Effector memory CD4-positive, alpha-beta T cell (primary cell): ENCODE data around the gene REXO4.

Experiments
- DNase-seq, 3 donors: peaks; one replicate each; pipeline ENCODE4 v3.0.0-alpha.2; 2020
- H3K27ac ChIP-seq: 2 replicates; pipeline ENCODE4 v1.7.0; 2013; ENCODE audit warnings: mild to moderate bottlenecking, low read length, moderate library complexity; ENCODE audit not compliant: insufficient read depth, poor library complexity, severe bottlenecking
- H3K27me3 ChIP-seq: replicated peaks from 2 replicates; pipeline ENCODE4 v1.7.0; 2013; ENCODE audit warnings: mild to moderate bottlenecking, low read length; ENCODE audit not compliant: insufficient read depth, control insufficient read depth, poor library complexity, severe bottlenecking
- H3K36me3 ChIP-seq: 2 replicates; pipeline ENCODE4 v1.7.0; 2013; ENCODE audit warnings: mild to moderate bottlenecking, low read length, moderate library complexity; ENCODE audit not compliant: control insufficient read depth, insufficient read depth
- H3K4me1 ChIP-seq: 2 replicates; pipeline ENCODE4 v1.7.0; 2013; ENCODE audit warnings: low read length, mild to moderate bottlenecking; ENCODE audit not compliant: control insufficient read depth, insufficient read depth, poor library complexity, severe bottlenecking
- H3K4me3 ChIP-seq: 2 replicates; pipeline ENCODE4 v1.7.0; 2013; ENCODE audit warnings: low read length, low read depth, mild to moderate bottlenecking; ENCODE audit not compliant: insufficient read depth, poor library complexity, severe bottlenecking
- H3K9me3 ChIP-seq: 2 replicates; pipeline ENCODE4 v1.7.0; 2013; ENCODE audit warnings: mild to moderate bottlenecking, low read length, moderate library complexity; ENCODE audit not compliant: control insufficient read depth

The REXO4 gene

DNA sequence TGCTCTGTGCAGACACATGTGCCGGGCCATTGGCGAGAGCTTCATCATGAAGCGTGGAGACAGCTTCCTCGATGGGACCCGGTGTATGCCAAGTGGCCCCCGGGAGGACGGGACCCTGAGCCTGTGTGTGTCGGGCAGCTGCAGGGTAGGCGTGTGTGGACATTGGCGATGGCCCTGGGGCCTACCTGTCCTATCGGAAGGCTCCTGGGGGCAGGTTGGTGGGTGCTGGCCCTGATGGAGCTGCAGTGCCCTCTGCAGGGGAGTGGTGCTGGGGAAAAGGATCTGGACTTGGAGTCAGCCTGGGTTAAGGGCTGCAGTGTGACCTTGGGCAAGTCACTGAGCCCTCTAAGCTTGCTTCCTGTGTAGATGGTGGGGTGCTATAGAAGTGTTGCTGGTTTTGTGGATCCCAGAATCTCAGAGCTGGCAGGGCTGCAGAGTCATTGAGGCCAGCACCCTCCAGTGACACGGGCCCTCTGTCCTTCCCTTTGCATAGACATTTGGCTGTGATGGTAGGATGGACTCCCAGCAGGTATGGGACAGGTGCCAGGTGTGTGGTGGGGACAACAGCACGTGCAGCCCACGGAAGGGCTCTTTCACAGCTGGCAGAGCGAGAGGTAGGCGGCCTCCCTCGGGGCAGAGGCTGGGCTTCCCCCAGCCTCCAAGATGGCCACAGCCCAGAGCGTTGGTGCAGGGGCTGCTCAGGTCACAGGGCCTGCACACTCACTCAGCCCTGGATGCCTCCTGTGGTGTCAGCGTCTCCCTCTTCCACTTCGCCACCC lies 20.1 kb upstream of the REXO4 start:
- H3K4me3 ChIP-seq: no peak overlapping the region
- H3K27ac ChIP-seq: no peak overlapping the region
- no peak for DNase-seq
- no peaks in the 10 kb centered on the region for H3K9me3 ChIP-seq
- no peaks in the 10 kb centered on the region for H3K27me3 ChIP-seq
- no peaks in the 10 kb centered on the region for H3K36me3 ChIP-seq
- H3K4me1 ChIP-seq: no peaks in the 10 kb centered on the region

DNA sequence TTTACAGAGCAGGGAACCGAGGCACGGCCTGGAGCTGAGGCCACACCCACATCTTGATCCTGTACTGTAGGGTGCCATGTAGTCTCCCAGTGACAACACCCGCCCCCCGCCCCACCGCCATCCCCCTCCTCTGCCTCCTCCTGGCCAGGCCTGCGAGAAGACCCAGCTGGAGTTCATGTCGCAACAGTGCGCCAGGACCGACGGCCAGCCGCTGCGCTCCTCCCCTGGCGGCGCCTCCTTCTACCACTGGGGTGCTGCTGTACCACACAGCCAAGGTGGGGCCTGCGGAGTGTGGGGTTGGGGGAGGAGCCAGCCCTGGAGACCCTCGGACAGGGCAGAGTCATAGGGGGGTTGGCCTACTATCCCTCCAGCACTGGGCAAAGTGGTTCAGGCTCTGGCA lies 18.9 kb upstream of the REXO4 start:
- H3K27ac ChIP-seq: no peak overlapping the region
- H3K4me1 ChIP-seq: no peaks in the 10 kb centered on the region
- H3K27me3 ChIP-seq: no peaks in the 10 kb centered on the region

DNA sequence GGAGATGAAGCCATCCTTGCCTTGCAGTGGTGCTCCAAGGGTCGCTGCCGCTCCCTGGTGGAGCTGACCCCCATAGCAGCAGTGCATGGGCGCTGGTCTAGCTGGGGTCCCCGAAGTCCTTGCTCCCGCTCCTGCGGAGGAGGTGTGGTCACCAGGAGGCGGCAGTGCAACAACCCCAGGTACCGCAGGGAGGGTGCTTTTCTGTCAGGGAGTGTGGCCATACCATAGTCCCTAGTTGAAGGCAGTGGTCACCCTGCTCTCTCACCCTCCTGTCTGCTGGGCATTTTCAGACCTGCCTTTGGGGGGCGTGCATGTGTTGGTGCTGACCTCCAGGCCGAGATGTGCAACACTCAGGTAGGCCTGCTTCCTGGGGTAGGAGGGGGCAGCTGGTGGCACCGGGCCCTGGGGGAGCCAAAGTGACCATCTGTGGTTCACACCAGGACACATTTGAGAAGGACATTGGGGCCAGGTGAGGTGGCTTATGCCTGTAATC lies 15.6 kb upstream of the REXO4 start:
- H3K36me3 ChIP-seq: no peaks in the 10 kb centered on the region
- H3K4me1 ChIP-seq: no peaks in the 10 kb centered on the region
- no peak overlapping the region for H3K4me3 ChIP-seq
- H3K27ac ChIP-seq: no peak overlapping the region
- H3K9me3 ChIP-seq: no peaks in the 10 kb centered on the region
- no peak for DNase-seq
- no peaks in the 10 kb centered on the region for H3K27me3 ChIP-seq

More for the DNA sequence above, 18.9 kb upstream of the REXO4 start:
- no peak for DNase-seq
- H3K4me3 ChIP-seq: no peak overlapping the region
- H3K9me3 ChIP-seq: no peaks in the 10 kb centered on the region
- no peaks in the 10 kb centered on the region for H3K36me3 ChIP-seq

DNA sequence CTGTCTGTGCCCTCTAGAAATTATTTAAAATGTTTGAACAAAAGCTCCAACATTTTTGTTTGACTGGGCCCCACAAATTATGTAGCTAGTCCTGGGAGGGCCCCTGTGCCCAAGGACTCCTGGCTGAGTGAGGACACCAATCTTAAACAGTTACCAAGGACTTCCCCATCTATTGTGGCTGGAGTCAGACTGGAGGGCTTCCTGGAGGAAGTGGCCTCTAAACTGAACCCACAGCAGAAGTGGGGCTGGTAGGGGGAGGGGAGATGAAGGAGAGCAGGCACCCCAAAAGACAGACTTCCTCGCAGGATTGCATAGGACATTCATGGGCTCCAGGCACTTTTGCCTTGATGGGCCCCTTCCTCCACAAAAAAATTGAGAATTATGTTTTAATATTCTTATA lies 12.4 kb upstream of the REXO4 start:
- Histone ChIP-seq H3K4me3 (no peak overlapping the region), H3K36me3 (no peaks in the 10 kb centered on the region), H3K4me1 (peaks cover 4% of the 10 kb centered on the region), H3K9me3 (no peaks in the 10 kb centered on the region), H3K27ac (no peak overlapping the region), H3K27me3 (peaks cover 4% of the 10 kb centered on the region)
- DNase-seq: no peak

DNA sequence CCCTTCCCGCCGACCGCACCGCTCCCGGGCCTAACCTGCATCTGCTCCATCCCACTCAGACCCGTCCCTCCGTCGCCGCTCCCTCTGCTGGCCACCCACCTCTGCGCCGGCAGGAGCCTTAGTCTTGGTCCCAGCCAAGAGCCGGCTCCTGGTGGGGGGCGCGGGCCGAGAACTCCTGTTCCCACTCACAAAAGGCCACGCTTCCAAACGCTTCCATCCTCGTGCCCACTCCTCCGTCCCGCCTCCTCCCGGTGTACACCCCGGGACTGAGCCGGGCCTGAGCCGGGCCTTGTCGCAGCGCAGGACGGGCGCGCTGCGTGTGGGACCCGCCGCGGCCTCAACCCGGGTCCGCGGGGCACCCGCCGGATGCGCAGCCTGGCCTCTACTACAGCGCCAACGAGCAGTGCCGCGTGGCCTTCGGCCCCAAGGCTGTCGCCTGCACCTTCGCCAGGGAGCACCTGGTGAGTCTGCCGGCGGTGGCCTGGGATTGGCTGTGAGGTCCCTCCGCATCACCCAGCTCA lies 11.9 kb upstream of the REXO4 start:
- no peaks in the 10 kb centered on the region for H3K36me3 ChIP-seq
- no peak overlapping the region for H3K27ac ChIP-seq
- H3K4me1 ChIP-seq: peaks cover 4% of the 10 kb centered on the region
- DNase-seq: no peak
- H3K27me3 ChIP-seq: peaks cover 4% of the 10 kb centered on the region
- no peaks in the 10 kb centered on the region for H3K9me3 ChIP-seq
- H3K4me3 ChIP-seq: no peak overlapping the region

DNA sequence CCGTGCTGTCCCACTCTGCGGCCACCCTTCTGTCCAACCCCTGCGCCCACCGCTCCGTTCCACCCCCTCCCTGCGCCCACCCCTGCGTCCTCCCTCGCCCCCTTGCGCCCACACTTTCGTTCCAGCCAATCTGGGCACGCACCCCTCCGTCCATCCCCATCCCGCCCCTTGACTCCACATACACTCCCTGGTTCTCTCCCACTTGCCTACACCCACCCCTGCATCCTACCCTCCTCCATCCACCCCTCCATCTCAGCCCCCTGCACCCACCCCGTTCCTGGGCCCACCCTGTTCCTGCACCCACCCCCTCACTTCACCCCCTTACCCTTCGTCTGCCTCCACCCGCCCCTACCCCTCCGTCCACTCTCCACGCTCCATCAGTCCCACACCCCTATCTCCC lies 11.4 kb upstream of the REXO4 start:
- no peak overlapping the region for H3K27ac ChIP-seq
- no peaks in the 10 kb centered on the region for H3K9me3 ChIP-seq
- H3K4me3 ChIP-seq: no peak overlapping the region
- H3K27me3 ChIP-seq: peaks cover 4% of the 10 kb centered on the region
- H3K4me1 ChIP-seq: peaks cover 4% of the 10 kb centered on the region
- no peak for DNase-seq
- no peaks in the 10 kb centered on the region for H3K36me3 ChIP-seq

DNA sequence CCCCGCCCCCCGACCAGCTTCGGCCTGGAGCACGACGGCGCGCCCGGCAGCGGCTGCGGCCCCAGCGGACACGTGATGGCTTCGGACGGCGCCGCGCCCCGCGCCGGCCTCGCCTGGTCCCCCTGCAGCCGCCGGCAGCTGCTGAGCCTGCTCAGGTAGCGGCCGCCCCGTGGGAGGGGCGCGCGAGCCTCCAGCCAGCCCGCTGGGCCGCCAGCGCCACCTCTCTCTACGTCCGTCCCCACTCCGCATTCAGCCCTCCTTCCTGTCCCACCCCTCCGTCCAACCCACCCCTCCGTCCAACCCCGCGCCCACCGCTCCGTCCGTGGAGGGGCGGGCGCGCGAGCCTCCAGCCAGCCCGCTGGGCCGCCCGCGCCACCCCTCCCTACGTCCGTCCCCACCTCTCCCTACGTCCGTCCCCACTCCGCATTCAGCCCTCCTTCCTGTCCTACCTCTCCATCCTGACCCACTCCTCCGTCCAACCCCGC lies 10.8 kb upstream of the REXO4 start:
- H3K4me3 ChIP-seq: no peak overlapping the region
- peaks cover 4% of the 10 kb centered on the region for H3K27me3 ChIP-seq
- no peaks in the 10 kb centered on the region for H3K9me3 ChIP-seq
- H3K27ac ChIP-seq: no peak overlapping the region
- no peaks in the 10 kb centered on the region for H3K36me3 ChIP-seq
- peaks cover 4% of the 10 kb centered on the region for H3K4me1 ChIP-seq
- DNase-seq: no peak

DNA sequence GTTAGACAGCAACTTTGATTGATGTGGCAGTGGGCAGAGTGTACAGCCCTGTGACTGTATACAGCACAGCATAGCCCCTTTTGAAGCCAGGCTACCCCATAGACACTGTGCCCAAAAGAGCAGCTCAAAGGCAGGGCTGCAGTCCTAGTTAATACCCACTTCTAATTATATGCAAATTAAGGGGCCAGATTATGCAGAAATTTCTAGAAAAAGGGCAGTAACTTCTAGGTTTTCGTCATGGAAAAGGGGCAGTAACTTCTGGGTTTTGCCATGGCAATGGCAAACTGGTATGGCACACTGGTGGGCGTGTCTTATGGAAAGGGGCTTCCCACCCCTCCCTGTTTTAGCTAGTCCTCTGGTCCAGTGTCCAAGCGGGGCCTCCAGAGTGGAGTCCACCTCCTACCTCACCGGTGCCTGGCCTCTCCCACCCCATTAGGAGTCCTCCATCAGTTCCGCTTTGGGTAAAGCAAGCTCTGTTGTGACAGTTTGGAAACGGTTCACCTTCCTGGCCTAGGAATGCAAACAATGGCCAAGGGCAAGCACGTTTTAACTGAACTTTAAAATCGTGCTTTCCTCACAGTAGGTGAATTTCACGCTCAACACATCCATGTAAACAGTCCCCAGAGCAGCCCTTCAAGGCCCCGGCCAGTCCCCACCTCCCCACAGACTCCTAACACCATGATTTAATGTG lies 10.0 kb upstream of the REXO4 start:
- H3K4me3 ChIP-seq: no peak overlapping the region

DNA sequence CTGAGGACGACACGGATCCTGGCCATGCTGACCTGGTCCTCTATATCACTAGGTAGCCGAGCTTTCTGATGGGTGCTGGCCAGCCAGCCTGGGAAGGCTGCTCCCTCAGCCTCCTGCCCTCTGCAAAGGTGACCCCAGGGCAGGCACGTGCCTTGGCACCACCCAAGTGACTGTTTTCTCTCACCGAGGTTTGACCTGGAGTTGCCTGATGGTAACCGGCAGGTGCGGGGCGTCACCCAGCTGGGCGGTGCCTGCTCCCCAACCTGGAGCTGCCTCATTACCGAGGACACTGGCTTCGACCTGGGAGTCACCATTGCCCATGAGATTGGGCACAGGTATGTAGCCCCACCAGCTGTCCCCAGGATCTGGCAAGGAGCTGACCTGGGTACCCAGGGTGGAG lies 8.2 kb upstream of the REXO4 start:
- no peak overlapping the region for H3K27ac ChIP-seq
- no peak for DNase-seq
- H3K27me3 ChIP-seq: peaks cover 4% of the 10 kb centered on the region
- H3K4me1 ChIP-seq: peaks cover 4% of the 10 kb centered on the region
- no peak overlapping the region for H3K4me3 ChIP-seq
- H3K36me3 ChIP-seq: no peaks in the 10 kb centered on the region
- no peaks in the 10 kb centered on the region for H3K9me3 ChIP-seq

More for the DNA sequence above, 10.0 kb upstream of the REXO4 start:
- peaks cover 4% of the 10 kb centered on the region for H3K4me1 ChIP-seq
- DNase-seq: no peak
- H3K36me3 ChIP-seq: no peaks in the 10 kb centered on the region
- no peaks in the 10 kb centered on the region for H3K9me3 ChIP-seq
- peaks cover 4% of the 10 kb centered on the region for H3K27me3 ChIP-seq
- no peak overlapping the region for H3K27ac ChIP-seq
